ENCODE measurements around the gene FGFR2. TPM values are rescaled to one million over a fixed set of nuclear protein-coding genes. Genes with fewer than 3 reads are reported as not detected.

FGFR2 gene
- total and polyA plus RNA-seq, 2 of the 4 experiments (the other 2 are of a cell fraction), result not detected

- Histone ChIP-seq H4K5ac (ENCODE audit: low read depth, low read length) (no peak overlapping the region), H3K9me1 (ENCODE audit: insufficient read depth, low read length) (no peaks in the 10 kb centered on the region), H3K14ac (replicated peaks; ENCODE audit: low read depth, low read length) (no peak overlapping the region), H3K4me2 (ENCODE audit: low read depth, low read length) (no peak overlapping the region), H3K27ac (ENCODE audit: insufficient read depth, low read length) (no peak overlapping the region), H4K20me1 (ENCODE audit: insufficient read depth, low read length) (no peaks in the 10 kb centered on the region), H2BK15ac (ENCODE audit: low read depth, low read length) (no peak overlapping the region), H2AK9ac (replicated peaks; ENCODE audit: low read depth, low read length, poor library complexity) (peak overlapping the region; percentile 16), H3K9ac (ENCODE audit: low read depth, low read length) (no peak overlapping the region), H3K4me3 (ENCODE audit: insufficient read depth, low read depth, low read length) (no peak overlapping the region), H3K36me3 (ENCODE audit: control insufficient read depth, insufficient read depth, low read length) (no peaks in the 10 kb centered on the region), H2BK5ac (ENCODE audit: low read depth, low read length, poor library complexity, severe bottlenecking) (no peak overlapping the region), H3K23ac (ENCODE audit: low read depth, low read length) (no peak overlapping the region), H3K4me1 (ENCODE audit: control insufficient read depth, insufficient read depth, low read length) (no peaks in the 10 kb centered on the region), H2BK20ac (ENCODE audit: low read depth, low read length) (no peak overlapping the region), H4K91ac (ENCODE audit: insufficient read depth, low read depth, low read length) (no peak overlapping the region), H4K8ac (ENCODE audit: low read depth in 2 of 2, low read length in 2 of 2) (no peak overlapping the region), H3K79me1 (ENCODE audit: low read depth in 1 of 2, low read length in 2 of 2) (no peaks in the 10 kb centered on the region), H3K27me3 (ENCODE audit: control insufficient read depth, insufficient read depth, low read length) (no peaks in the 10 kb centered on the region), H3K18ac (ENCODE audit: low read depth, low read length) (no peak overlapping the region), H2BK120ac (ENCODE audit: low read depth, low read length) (no peak overlapping the region), H2AFZ (replicated peaks; ENCODE audit: low read length, poor library complexity) (no peak overlapping the region), H3K9me3 (ENCODE audit: control insufficient read depth, insufficient read depth, low read length) (peaks cover 30% of the 10 kb centered on the region), H3K4ac (ENCODE audit: low read depth, low read length) (no peak overlapping the region), H2AK5ac (ENCODE audit: low read depth, low read length) (no peak overlapping the region), H3K56ac (ENCODE audit: extremely low read depth, insufficient read depth, low read length) (no peak overlapping the region)
- BruUV-seq (replicated peaks), result no TSS peak
- dilution Hi-C loops (cut with HindIII; ENCODE audit: low sequenced_read_pairs, unreplicated experiment) (no loop called here), in situ Hi-C loops (cut with MboI; ENCODE audit: low sequenced_read_pairs) (no loop called here), intact Hi-C loops (cut with micrococcal nuclease) (no loop called here)
- ATAC-seq (ENCODE audit: low read depth) (no peak), DNase-seq (no peak)
- POLR2A ChIA-PET (ENCODE audit: unreplicated experiment), result no interaction called here
- no CpG with 5 or more reads among the region's 3 CpGs for WGBS, 2 experiments (ENCODE audit: extremely low coverage in 2 of 2, insufficient read length in 1 of 2)
- CTCF ChIA-PET, result no interaction called here
- TF ChIP-seq FOS (IDR thresholded peaks at IDR 0.05; ENCODE audit: low read depth, low read length) (no peak), POLR2A (IDR thresholded peaks at IDR 0.05; ENCODE audit: low read depth, low read length) (no peak), MAZ (IDR thresholded peaks at IDR 0.05; ENCODE audit: borderline replicate concordance, low read depth, low read length) (no peak), SMC3 (IDR thresholded peaks at IDR 0.05; ENCODE audit: low read depth, low read length) (no peak), MXI1 (IDR thresholded peaks at IDR 0.05; ENCODE audit: borderline replicate concordance, low read depth, low read length) (no peak), ELK1 (IDR thresholded peaks at IDR 0.05; ENCODE audit: borderline replicate concordance, low read depth, low read length) (no peak), BHLHE40 (IDR thresholded peaks at IDR 0.05; ENCODE audit: low read depth, low read length) (no peak), USF2 (IDR thresholded peaks at IDR 0.05; ENCODE audit: low read depth, low read length) (no peak), NFE2L2 (IDR thresholded peaks at IDR 0.05; ENCODE audit: low read depth, low read length) (no peak), CTCF (conservative IDR thresholded peaks at IDR 0.05; ENCODE audit: low read depth, low read length) (no peak), CEBPB (IDR thresholded peaks at IDR 0.05; ENCODE audit: low read depth, low read length) (no peak), RAD21 (IDR thresholded peaks at IDR 0.05; ENCODE audit: low read length) (no peak), RCOR1 (IDR thresholded peaks at IDR 0.05; ENCODE audit: insufficient replicate concordance, low read length) (no peak), RFX5 (IDR thresholded peaks at IDR 0.05; ENCODE audit: low read depth, low read length) (no peak), MAFK (IDR thresholded peaks at IDR 0.05; ENCODE audit: low read depth, low read length) (no peak)
Measured at GRCh38 chr10:121453160-121453559, 145.1 kb downstream of the FGFR2 start.

Data from IMR-90 (cell line).